B cell (primary cell): ENCODE measurements around the gene RMDN3. TPM values are rescaled to one million over a fixed set of nuclear protein-coding genes. Genes with fewer than 3 reads are reported as not detected.

ENCODE experiments used
- ATAC-seq: fragments of 200-7000 bp; cut with Tn5 transposase; one replicate; pipeline ENCODE4 v1.10.0; 2021; ENCODE audit warnings: low read depth, mild to moderate bottlenecking, moderate number of reproducible peaks, moderate library complexity
- CTCF ChIA-PET: fragments of 350-600 bp; sonication (Branson Sonifier 250); formaldehyde crosslinking; loops from one replicate; lab custom pipeline; 2021; ENCODE audit warnings: antibody characterized with exemption, inconsistent platforms; lab: Charles Lee
- POLR2A ChIA-PET: fragments of 350-600 bp; sonication (Branson Sonifier 250); formaldehyde crosslinking; loops from one replicate; lab custom pipeline; 2021; ENCODE audit warnings: antibody characterized with exemption; lab: Charles Lee
- DNase-seq: peaks from one replicate; pipeline ENCODE4 v3.0.0; 2013
- H2AFZ ChIP-seq: 2 replicates; pipeline ENCODE4 v1.6.1; 2012; ENCODE audit warnings: mild to moderate bottlenecking, low read depth, low read length; ENCODE audit not compliant: insufficient read depth, poor library complexity, severe bottlenecking
- H3K27ac ChIP-seq, 2 donors: 1 replicate in 1 of 2; 2 replicates in 1 of 2; pipeline ENCODE4 v1.5.1; 2012 to 2013; ENCODE audit warnings: low read length in 2 of 2, mild to moderate bottlenecking in 2 of 2, moderate library complexity in 1 of 2
- H3K27me3 ChIP-seq, 4 experiments: fragments of 200-600 bp in 1 of 4; sonication (generic) in 1 of 4; replicated peaks in 1 of 4; 1 replicate in 2 of 4; 2 replicates in 2 of 4; pipeline versions ENCODE4 v1.6.1 to v1.7.0; 2013 to 2016; ENCODE audit warnings: low read length in 3 of 4, mild to moderate bottlenecking in 2 of 4, mixed read lengths in 1 of 4, moderate library complexity in 1 of 4; ENCODE audit not compliant: insufficient read depth in 4 of 4, control insufficient read depth in 3 of 4; ENCODE audit errors: control extremely low read depth in 1 of 4
- H3K36me3 ChIP-seq, 2 experiments: replicated peaks in 1 of 2; 1 replicate in 1 of 2; 2 replicates in 1 of 2; pipeline versions ENCODE4 v1.6.1 to v1.7.1; 2013; ENCODE audit warnings: low read length in 1 of 2; ENCODE audit not compliant: insufficient read depth in 2 of 2, control insufficient read depth in 1 of 2; ENCODE audit errors: control extremely low read depth in 1 of 2, extremely low read depth in 1 of 2
- H3K4me1 ChIP-seq, 2 donors: fragments of 200-600 bp in 1 of 2; sonication (generic) in 1 of 2; 1 replicate in 1 of 2; 2 replicates in 1 of 2; pipeline versions ENCODE4 v1.5.1 to v1.6.1; 2013 to 2017; ENCODE audit warnings: low read length in 2 of 2; ENCODE audit not compliant: control insufficient read depth in 2 of 2, insufficient read depth in 2 of 2
- H3K4me2 ChIP-seq: replicated peaks from 2 replicates; pipeline ENCODE3; 2012; ENCODE audit warnings: mild to moderate bottlenecking, low read depth, low read length; ENCODE audit not compliant: poor library complexity, severe bottlenecking
- H3K4me3 ChIP-seq, 5 experiments: fragments of 200-600 bp in 1 of 5; sonication (generic) in 1 of 5; 1 replicate in 3 of 5; 2 replicates in 2 of 5; pipeline versions ENCODE4 v1.5.1 to v1.7.0; 2011 to 2016; ENCODE audit warnings: low read length in 4 of 5, mild to moderate bottlenecking in 4 of 5, low read depth in 2 of 5, control low read depth in 1 of 5, moderate library complexity in 1 of 5; ENCODE audit not compliant: insufficient read depth in 1 of 5; ENCODE audit errors: control extremely low read depth in 1 of 5, extremely low read depth in 1 of 5
- H3K79me2 ChIP-seq: fragments of 200-600 bp; sonication (generic); one replicate; pipeline ENCODE4 v1.6.0; 2016; ENCODE audit warnings: low read length; ENCODE audit not compliant: control insufficient read depth, insufficient read depth
- H3K9ac ChIP-seq: fragments of 200-600 bp; sonication (generic); 2 replicates; pipeline ENCODE4 v1.6.1; 2017; ENCODE audit warnings: mild to moderate bottlenecking, low read length, moderate library complexity
- H3K9me3 ChIP-seq, 3 donors: one replicate each; pipeline versions ENCODE4 v1.6.1 to v1.7.1; 2013; ENCODE audit warnings: low read length in 2 of 3; ENCODE audit not compliant: control insufficient read depth in 2 of 3, insufficient read depth in 1 of 3; ENCODE audit errors: control extremely low read depth in 1 of 3
- H4K20me1 ChIP-seq: 2 replicates; pipeline ENCODE4 v1.6.0; 2012; ENCODE audit warnings: mild to moderate bottlenecking, low read length; ENCODE audit not compliant: insufficient read depth, control insufficient read depth, poor library complexity, severe bottlenecking
- H3K27ac Mint-ChIP-seq: one replicate; pipeline ENCODE4 v1.8.0; 2021; ENCODE audit warnings: mixed read lengths
- H3K27me3 Mint-ChIP-seq: one replicate; pipeline ENCODE4 v1.8.0; 2021; ENCODE audit warnings: mixed read lengths
- H3K4me1 Mint-ChIP-seq: one replicate; pipeline ENCODE4 v1.8.0; 2021; ENCODE audit warnings: mixed read lengths
- H3K4me3 Mint-ChIP-seq: one replicate; pipeline ENCODE4 v1.8.0; 2021; ENCODE audit warnings: mixed read lengths
- H3K9me3 Mint-ChIP-seq: one replicate; pipeline ENCODE4 v1.8.0; 2022; ENCODE audit warnings: mixed read lengths; ENCODE audit not compliant: insufficient read depth
- CTCF ChIP-seq: fragments of 200-600 bp; IDR thresholded peaks from one replicate; pipeline ENCODE4 v1.8.0; 2022; ENCODE audit warnings: antibody characterized with exemption, mild to moderate bottlenecking
- EZH2 ChIP-seq: IDR thresholded peaks from 2 replicates; pipeline ENCODE4 v1.6.1; 2012; ENCODE audit warnings: borderline replicate concordance, low read depth, mild to moderate bottlenecking, moderate library complexity, low read length; ENCODE audit not compliant: insufficient read depth, poor library complexity, severe bottlenecking
- WGBS: methylation state at CpG from one replicate; pipeline ENCODE4 v1.1.5; 2013; ENCODE audit warnings: missing lambda C conversion rate; ENCODE audit not compliant: insufficient coverage; 5-methylcytosine and 5-hydroxymethylcytosine counted together
- intact Hi-C: fragments of 100-400 bp; cut with micrococcal nuclease; formaldehyde crosslinking; loops from one replicate; pipeline ENCODE4 v1.10.0; 2022
- polyA plus RNA-seq: library from polyadenylated mRNA; depleted of rRNA; stranded (reverse); fragments of >200 nt; gene quantifications from 2 replicates; pipeline ENCODE4 v1.2.3, GENCODE V29; 2012
- total RNA-seq, 2 donors: library from RNA; stranded (reverse); fragments of 120-200 nt in 1 of 2; gene quantifications; 1 replicate in 1 of 2; 2 replicates in 1 of 2; pipeline versions ENCODE4 v1.2.3 to v1.2.4, GENCODE V29; 2013 to 2022

RMDN3 gene
- total and polyA plus RNA-seq, 2 donors (not counting 1 experiment from before 2014, with no cell fraction given) = 12.4 to 22.1 TPM

- Histone ChIP-seq H3K27me3 (no peaks in the 10 kb centered on the region), H3K36me3 (peaks cover 0 to 21% of the 10 kb centered on the region in 2 experiments), H3K9ac (no peak overlapping the region), H3K9me3 (no peaks in the 10 kb centered on the region), H2AFZ (no peak overlapping the region), H3K27ac (no peak overlapping the region), H4K20me1 (peaks cover 37% of the 10 kb centered on the region), H3K4me1 (no peaks in the 10 kb centered on the region), H3K79me2 (peaks cover 88% of the 10 kb centered on the region), H3K4me2 (no peak overlapping the region), H3K4me3 (no peak overlapping the region)
- no peak for TF ChIP-seq EZH2
- TF ChIP-seq CTCF = no peak
- intact Hi-C loops = no loop called here
- no peaks in the 10 kb centered on the region for H3K27me3 Mint-ChIP-seq
- ATAC-seq (no peak), DNase-seq (no peak)
- peaks cover 12% of the 10 kb centered on the region for H3K4me1 Mint-ChIP-seq
- ChIA-PET CTCF (interaction anchor here (0.9 to 1.5 kb wide), 2 partner anchors 14 to 82 kb away, joined by 3 to 6 read pairs; no protein-coding TSS in a partner anchor), POLR2A (no interaction called here)
- no peaks in the 10 kb centered on the region for H3K9me3 Mint-ChIP-seq
- no peak overlapping the region for H3K4me3 Mint-ChIP-seq
- 90% methylated on average over 1 of the region's 2 CpGs for WGBS
- no peak overlapping the region for H3K27ac Mint-ChIP-seq
These were observed 41.0 kb upstream of the RMDN3 start for GRCh38 chr15:40796041-40796440.

DNA sequence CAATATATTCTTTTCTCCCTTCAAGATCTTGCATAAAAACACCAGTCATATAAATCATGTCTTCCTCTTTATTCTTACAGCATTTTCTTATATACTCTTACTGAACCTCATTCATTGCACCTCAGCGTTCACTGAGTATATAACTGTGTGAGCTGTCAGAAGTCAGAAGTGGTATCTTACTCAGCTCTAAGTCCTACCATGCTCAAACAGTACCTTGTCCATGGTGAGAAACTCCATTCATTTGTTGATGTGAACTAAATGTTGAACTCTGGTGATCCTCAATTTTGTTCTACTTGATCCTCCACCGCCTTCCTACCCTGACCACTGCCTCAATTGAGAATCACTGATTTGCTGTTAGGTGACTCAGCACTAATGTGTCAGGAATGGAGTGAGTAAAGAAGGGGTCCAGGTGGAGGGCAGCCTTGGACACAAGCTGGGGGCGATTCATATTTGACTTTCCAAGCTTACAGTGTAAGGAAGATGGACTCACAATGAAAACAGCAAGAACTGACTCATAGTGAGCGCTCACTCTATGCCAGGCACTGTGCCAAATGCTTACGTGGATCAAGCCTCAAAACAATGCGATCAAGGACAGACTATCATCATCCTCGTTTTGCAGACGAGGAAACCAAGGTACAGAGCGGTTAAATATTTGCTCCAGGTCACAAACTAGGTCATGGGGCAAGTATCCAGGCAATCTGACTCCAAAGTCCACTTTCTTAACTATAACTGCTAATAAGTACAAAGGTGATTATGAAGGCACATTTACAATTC, 38.3 kb upstream of the RMDN3 start:
- no peak for ATAC-seq
- H2AFZ ChIP-seq = no peak overlapping the region
- TF ChIP-seq EZH2 (no peak), CTCF (no peak)
- no peak for DNase-seq
- H3K27ac ChIP-seq = no peak overlapping the region
- no peaks in the 10 kb centered on the region for H3K9me3 ChIP-seq
- peaks cover 82% of the 10 kb centered on the region for H3K79me2 ChIP-seq
- peaks cover 35% of the 10 kb centered on the region for H4K20me1 ChIP-seq
- no peaks in the 10 kb centered on the region for H3K27me3 ChIP-seq
- CTCF ChIA-PET = interaction anchor here (0.7 kb wide), 1 partner anchor 980 kb away, joined by 3 read pairs; no protein-coding TSS in a partner anchor
- POLR2A ChIA-PET = no interaction called here
- Mint-ChIP-seq H3K27ac (no peak overlapping the region), H3K27me3 (no peaks in the 10 kb centered on the region), H3K4me3 (no peak overlapping the region), H3K4me1 (peaks cover 11% of the 10 kb centered on the region), H3K9me3 (no peaks in the 10 kb centered on the region)
- intact Hi-C loops = no loop called here
- H3K9ac ChIP-seq = no peak overlapping the region
- H3K4me2 ChIP-seq = no peak overlapping the region
- 92% methylated on average over 7 of the region's 9 CpGs for WGBS
- H3K4me3 ChIP-seq = no peak overlapping the region
- H3K36me3 ChIP-seq = peaks cover 2 to 18% of the 10 kb centered on the region in 2 experiments
- no peaks in the 10 kb centered on the region for H3K4me1 ChIP-seq
